ENCODE measurements around the gene RAB6B.

The RAB6B gene

DNA sequence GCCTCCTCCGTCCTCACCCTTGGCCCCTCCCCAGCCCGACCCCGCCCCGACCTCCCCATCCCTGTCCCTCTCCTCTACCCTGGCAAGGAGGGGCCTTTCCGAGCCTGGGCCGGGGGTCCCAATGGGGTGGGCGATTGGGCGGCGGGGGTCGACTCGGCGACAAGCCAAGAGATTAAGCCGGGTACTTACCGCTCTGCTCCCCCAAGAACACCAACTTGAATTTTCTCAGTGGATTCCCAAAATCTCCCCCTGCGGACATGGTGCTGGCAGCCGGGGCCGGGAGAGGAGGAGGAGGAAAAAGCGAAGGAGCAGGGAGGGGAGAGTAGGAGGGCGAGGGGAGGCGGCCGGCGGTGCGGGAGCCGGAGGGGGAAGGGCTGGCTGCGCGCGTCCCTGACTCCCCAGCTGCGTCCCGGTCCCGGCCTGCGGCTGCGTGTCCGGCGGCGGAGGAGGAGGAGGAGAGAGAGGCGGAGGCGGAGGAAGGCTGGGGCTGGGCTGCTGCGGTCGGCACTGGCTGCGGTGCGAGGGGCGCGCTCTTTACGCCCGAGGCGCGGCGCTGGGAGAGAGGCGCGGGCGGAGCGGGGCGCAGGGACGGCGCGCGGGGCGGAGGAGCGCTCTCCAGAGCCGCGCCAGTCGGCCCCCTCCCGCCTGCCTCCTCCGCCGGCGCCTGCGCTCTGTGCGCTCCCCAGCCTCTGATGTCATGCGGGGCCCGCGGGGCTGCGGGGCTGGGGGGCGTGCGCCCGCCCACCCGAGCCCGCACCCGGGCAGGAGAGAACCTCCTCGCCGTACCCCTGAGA is at the start of gene RAB6B:
TSS of gene RAB6B (minus strand) at position 675 of the 794 bp plus-strand sequence. CDS start at position 259, 416 bp downstream.
- no peak for DNase-seq (ENCODE audit: low read depth, low spot score)

- DNase-seq (ENCODE audit: low read depth, low spot score) = no peak
Observed at GRCh38 chr3:133944641-133945380, 49.1 kb upstream of the RAB6B start.

DNA sequence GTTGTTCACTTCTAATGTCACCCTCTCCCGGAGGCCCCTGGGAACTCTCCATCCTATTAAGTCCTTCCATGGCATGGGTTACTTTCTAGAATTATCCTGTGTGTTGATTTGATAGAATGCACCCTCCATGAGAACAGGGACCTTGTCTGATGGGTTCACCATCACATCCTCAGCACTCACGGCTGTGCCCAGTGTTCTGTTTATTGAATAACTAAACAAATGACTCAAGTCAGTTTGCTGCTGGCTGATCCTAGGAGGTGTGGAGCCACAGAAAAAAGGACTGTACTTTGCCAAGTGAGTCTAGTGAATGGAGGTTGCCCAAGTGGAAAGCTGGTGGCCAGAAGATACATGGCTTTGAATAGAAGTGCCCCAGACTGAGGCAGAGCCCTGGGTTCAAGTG is 48.5 kb upstream of the RAB6B start:
- DNase-seq (ENCODE audit: low read depth, low spot score) = no peak

- DNase-seq (ENCODE audit: low read depth, low spot score) = no peak
Observed at GRCh38 chr3:133943639-133944141, 48.0 kb upstream of the RAB6B start.

- no peak for DNase-seq (ENCODE audit: low read depth, low spot score)
Observed at GRCh38 chr3:133943031-133943535, 47.4 kb upstream of the RAB6B start.

GRCh38 chr3:133941415-133941821 is 45.7 kb upstream of the RAB6B start:
- no peak for DNase-seq (ENCODE audit: low read depth, low spot score)

GRCh38 chr3:133940536-133940935 is 44.9 kb upstream of the RAB6B start:
- no peak for DNase-seq (ENCODE audit: low read depth, low spot score)

DNA sequence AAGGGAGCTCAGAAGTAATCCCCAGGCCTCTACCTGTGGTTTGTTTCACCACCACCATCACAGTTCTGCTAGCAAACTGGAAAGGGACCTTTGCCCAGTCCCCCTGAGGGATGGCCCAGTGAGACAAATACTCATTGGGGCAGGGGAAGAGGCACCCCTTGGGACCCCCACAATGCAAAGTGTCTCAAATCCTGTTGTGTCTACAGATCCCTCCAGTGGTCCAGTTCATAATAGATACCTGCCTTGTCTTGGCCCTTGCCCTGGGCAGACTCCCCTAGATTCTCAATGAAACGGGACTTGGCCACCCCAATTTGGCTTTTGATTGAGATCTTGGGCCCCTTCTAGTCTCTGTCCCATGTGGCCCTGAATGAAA is 43.8 kb upstream of the RAB6B start:
- DNase-seq (ENCODE audit: low read depth, low spot score) = no peak

DNA sequence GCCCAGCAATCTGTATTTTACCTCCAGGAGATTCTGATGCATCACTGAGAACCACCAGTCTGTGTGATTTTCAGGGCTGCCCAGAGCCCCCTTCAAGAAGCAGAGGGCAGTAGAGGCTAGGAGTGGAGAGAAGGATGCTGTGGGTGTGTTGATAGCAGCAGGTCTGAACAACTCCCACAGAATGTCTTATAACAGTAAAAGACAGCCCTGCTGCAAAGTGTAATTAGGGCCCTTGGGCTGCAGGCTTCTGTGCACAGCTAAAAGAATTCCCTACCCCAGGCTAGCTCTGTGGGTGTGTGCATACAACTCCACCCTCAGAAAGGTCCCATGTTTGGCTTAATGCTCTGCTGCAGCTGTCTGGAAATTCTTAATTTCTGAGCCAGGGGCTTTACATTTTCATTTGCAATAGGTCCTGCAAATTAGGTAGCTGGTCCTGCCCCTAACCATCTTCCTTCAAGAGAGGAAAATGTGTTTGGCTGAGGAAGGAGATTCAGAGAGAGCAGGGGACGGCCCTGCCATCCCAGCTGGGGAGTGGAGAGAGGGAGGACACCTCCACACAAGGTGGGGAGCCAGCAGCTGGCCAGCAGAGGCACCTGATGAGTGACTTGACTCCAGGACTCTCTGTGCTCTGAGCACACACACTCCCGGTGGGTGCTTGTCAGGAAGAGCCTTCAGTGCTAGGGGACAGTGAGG is 43.2 kb upstream of the RAB6B start:
- no peak for DNase-seq (ENCODE audit: low read depth, low spot score)

DNA sequence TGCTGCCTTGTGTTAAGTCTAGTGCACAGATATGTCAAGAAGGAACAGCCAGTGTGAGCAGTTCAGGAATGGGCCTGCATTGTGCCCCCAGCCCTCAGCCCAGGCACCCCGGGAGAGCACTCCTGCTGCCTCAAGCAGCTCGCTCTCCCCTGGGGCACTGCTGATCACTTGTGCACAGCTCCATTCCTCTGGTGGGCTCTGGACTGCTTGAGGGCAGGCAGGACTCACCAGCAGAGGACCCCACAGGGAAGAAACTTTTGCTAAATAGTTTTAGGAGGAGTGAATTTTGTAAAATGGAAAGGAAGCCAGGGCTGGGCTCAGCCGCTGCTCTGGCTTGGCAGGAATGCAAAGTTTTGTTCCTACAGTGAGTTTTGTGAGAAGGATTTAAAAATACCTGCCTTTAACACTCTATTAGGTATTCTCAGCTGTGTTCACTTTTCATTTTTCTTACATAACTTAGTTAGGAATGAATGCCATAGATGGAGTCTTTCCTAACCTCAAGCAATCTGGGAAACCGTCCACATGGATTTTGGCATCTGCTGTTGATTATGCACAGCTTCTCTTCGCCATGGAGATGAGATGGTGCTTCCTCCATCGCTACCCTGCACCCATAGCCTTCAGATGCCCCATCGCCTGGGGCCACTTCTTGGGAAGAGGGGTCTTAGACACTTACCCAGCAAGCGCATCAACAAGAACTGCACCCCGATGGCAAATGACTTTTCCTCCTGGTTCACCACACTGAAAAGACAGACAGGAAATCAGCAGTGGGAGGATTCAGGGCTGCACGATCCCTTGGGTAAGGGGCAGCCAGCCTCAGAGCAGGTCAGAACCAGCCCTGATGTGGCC is 42.3 kb upstream of the RAB6B start:
- DNase-seq (ENCODE audit: low read depth, low spot score) = no peak

- no peak for DNase-seq (ENCODE audit: low read depth, low spot score)
Observed at GRCh38 chr3:133937061-133937686, 41.5 kb upstream of the RAB6B start.

GRCh38 chr3:133935843-133936769 is 40.4 kb upstream of the RAB6B start:
- DNase-seq (ENCODE audit: low read depth, low spot score) = no peak

GRCh38 chr3:133934996-133935842 is 39.5 kb upstream of the RAB6B start:
- no peak for DNase-seq (ENCODE audit: low read depth, low spot score)

- DNase-seq (ENCODE audit: low read depth, low spot score) = no peak
Observed at GRCh38 chr3:133934073-133934970, 38.6 kb upstream of the RAB6B start.

DNA sequence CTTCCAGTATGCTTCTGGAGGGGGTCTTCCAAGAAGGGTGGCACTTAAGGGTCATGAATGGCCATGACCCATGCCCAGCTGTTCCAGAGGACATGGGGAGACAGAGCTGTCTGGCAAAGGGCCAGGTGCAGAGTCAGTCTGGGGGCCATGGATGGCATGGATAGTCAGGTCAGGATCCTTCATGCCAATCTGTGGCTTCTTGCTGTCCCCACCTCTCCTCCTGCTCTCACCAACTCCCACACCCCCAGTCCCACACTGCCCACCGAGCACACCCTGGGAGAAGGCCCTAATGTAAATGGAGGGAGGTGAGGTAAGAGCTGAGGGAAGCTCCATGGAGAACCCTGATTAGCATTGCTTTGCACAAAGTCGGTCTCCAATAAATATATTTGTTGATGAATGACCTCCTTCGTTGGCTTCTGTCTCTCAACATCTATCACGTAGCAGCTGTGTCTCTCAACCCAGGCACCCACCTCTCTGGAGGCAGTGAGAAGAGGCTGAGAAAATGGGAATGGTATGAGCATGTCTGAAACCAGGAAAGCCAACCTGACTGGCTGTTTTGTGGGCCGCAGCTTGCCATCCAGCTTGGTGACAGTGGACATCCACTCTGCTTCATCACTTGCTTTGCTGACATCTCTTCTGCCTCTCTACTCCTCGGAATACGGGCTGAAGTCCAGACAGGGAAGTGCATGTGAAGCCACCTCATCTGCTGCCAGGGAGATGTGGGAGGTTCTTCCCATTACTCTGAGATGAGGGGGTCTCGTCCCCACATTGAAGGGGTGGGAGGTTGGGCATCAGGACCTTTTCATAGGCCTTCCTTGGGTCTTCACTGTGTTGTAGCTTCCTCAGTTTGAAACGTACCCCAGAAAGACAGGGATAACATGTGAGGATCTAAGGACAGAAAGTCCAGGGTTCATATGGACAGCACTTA is 37.7 kb upstream of the RAB6B start:
- DNase-seq (ENCODE audit: low read depth, low spot score) = no peak

GRCh38 chr3:133932009-133932408 is 36.3 kb upstream of the RAB6B start:
- DNase-seq (ENCODE audit: low read depth, low spot score) = no peak
